Measurements from ENCODE around the gene ROR1. TPM values are rescaled to one million over a fixed set of nuclear protein-coding genes. Genes with fewer than 3 reads are reported as not detected.

Gene ROR1
- total and polyA plus RNA-seq, 2 of the 4 experiments (the other 2 are of a cell fraction): 4.4 to 10.0 TPM

DNA sequence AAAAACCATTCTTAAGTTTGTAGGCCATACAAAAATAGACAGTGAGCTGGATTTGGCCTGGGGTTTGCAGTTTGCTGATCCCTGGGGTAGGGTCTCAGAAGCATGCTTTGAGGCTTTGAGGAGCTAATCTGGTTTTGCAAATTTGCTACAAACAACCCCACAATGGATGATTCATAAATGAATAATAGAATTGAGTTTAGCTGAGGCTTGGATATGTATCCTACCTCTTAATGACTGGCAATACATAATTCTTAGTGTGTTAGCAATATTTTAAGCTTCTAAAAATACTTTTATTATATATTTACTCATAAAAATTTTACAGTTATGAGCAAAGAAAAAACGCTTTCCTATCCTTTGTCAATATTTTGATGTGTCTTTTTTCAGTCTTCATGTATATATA lies 50.6 kb downstream of the ROR1 start:
- Histone ChIP-seq H4K91ac (ENCODE audit: insufficient read depth, low read depth, low read length) (no peak overlapping the region), H4K8ac (ENCODE audit: low read depth in 2 of 2, low read length in 2 of 2) (no peak overlapping the region), H4K20me1 (ENCODE audit: insufficient read depth, low read length) (0 out of 2 replicates have a peak, but pooled peaks cover 4% of the 10 kb centered on the region), H3K14ac (replicated peaks; ENCODE audit: low read depth, low read length) (no peak overlapping the region), H3K27me3 (ENCODE audit: control insufficient read depth, insufficient read depth, low read length) (no peaks in the 10 kb centered on the region), H3K56ac (ENCODE audit: extremely low read depth, insufficient read depth, low read length) (no peak overlapping the region), H2BK15ac (ENCODE audit: low read depth, low read length) (no peak overlapping the region), H3K23ac (ENCODE audit: low read depth, low read length) (no peak overlapping the region), H3K4me1 (ENCODE audit: control insufficient read depth, insufficient read depth, low read length) (peaks cover 17% of the 10 kb centered on the region; the same call in 1 of the 2 replicates), H3K4me3 (ENCODE audit: insufficient read depth, low read depth, low read length) (no peak overlapping the region), H2AK5ac (ENCODE audit: low read depth, low read length) (no peak overlapping the region), H3K79me1 (ENCODE audit: low read depth in 1 of 2, low read length in 2 of 2) (peaks cover 11 to 13% of the 10 kb centered on the region in 2 experiments; a peak in 3 of 4 replicates), H2BK120ac (ENCODE audit: low read depth, low read length) (no peak overlapping the region), H3K36me3 (ENCODE audit: control insufficient read depth, insufficient read depth, low read length) (no peaks in the 10 kb centered on the region), H3K9ac (ENCODE audit: low read depth, low read length) (no peak overlapping the region), H3K18ac (ENCODE audit: low read depth, low read length) (no peak overlapping the region), H2BK20ac (ENCODE audit: low read depth, low read length) (no peak overlapping the region), H2AK9ac (replicated peaks; ENCODE audit: low read depth, low read length, poor library complexity) (no peak overlapping the region), H3K4ac (ENCODE audit: low read depth, low read length) (no peak overlapping the region), H3K4me2 (ENCODE audit: low read depth, low read length) (no peak overlapping the region), H3K9me1 (ENCODE audit: insufficient read depth, low read length) (peaks cover 3% of the 10 kb centered on the region; the same call in 1 of the 2 replicates), H4K5ac (ENCODE audit: low read depth, low read length) (no peak overlapping the region), H2AFZ (replicated peaks; ENCODE audit: low read length, poor library complexity) (no peak overlapping the region), H3K9me3 (ENCODE audit: control insufficient read depth, insufficient read depth, low read length) (no peaks in the 10 kb centered on the region), H3K27ac (ENCODE audit: insufficient read depth, low read length) (no peak overlapping the region), H2BK5ac (ENCODE audit: low read depth, low read length, poor library complexity, severe bottlenecking) (no peak overlapping the region)
- in situ Hi-C loops (cut with MboI; ENCODE audit: low sequenced_read_pairs) (loop anchor here (10.0 kb wide), 1 partner anchor 60 kb away; no protein-coding TSS in a partner anchor), intact Hi-C loops (cut with micrococcal nuclease) (loop anchor here (5.0 kb wide), 1 partner anchor 88 kb away; no protein-coding TSS in a partner anchor), dilution Hi-C loops (cut with HindIII; ENCODE audit: low sequenced_read_pairs, unreplicated experiment) (no loop called here)
- WGBS, 2 experiments (ENCODE audit: extremely low coverage in 2 of 2, insufficient read length in 1 of 2): no CpG with 5 or more reads among the region's 1 CpG
- ATAC-seq (ENCODE audit: low read depth) (no peak), DNase-seq (peak; percentile 28)
- TF ChIP-seq NFE2L2 (IDR thresholded peaks at IDR 0.05; ENCODE audit: low read depth, low read length) (no peak), CHD1 (IDR thresholded peaks at IDR 0.05; ENCODE audit: low read depth, low read length) (no peak), MXI1 (IDR thresholded peaks at IDR 0.05; ENCODE audit: borderline replicate concordance, low read depth, low read length) (no peak), MAFK (IDR thresholded peaks at IDR 0.05; ENCODE audit: low read depth, low read length) (no peak), RFX5 (IDR thresholded peaks at IDR 0.05; ENCODE audit: low read depth, low read length) (no peak), CEBPB (IDR thresholded peaks at IDR 0.05; ENCODE audit: low read depth, low read length) (no peak), RAD21 (IDR thresholded peaks at IDR 0.05; ENCODE audit: low read length) (no peak), SMC3 (IDR thresholded peaks at IDR 0.05; ENCODE audit: low read depth, low read length) (no peak), POLR2A (IDR thresholded peaks at IDR 0.05; ENCODE audit: low read depth, low read length) (no peak), FOS (IDR thresholded peaks at IDR 0.05; ENCODE audit: low read depth, low read length) (no peak), BHLHE40 (IDR thresholded peaks at IDR 0.05; ENCODE audit: low read depth, low read length) (no peak), RCOR1 (IDR thresholded peaks at IDR 0.05; ENCODE audit: insufficient replicate concordance, low read length) (no peak), MAZ (IDR thresholded peaks at IDR 0.05; ENCODE audit: borderline replicate concordance, low read depth, low read length) (no peak)
- TF ChIP-seq, protein P1, sequence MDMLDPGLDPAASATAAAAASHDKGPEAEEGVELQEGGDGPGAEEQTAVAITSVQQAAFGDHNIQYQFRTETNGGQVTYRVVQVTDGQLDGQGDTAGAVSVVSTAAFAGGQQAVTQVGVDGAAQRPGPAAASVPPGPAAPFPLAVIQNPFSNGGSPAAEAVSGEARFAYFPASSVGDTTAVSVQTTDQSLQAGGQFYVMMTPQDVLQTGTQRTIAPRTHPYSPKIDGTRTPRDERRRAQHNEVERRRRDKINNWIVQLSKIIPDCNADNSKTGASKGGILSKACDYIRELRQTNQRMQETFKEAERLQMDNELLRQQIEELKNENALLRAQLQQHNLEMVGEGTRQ (IDR thresholded peaks at IDR 0.05; ENCODE audit: low read depth, low read length): no peak
- TF ChIP-seq, protein P2, sequence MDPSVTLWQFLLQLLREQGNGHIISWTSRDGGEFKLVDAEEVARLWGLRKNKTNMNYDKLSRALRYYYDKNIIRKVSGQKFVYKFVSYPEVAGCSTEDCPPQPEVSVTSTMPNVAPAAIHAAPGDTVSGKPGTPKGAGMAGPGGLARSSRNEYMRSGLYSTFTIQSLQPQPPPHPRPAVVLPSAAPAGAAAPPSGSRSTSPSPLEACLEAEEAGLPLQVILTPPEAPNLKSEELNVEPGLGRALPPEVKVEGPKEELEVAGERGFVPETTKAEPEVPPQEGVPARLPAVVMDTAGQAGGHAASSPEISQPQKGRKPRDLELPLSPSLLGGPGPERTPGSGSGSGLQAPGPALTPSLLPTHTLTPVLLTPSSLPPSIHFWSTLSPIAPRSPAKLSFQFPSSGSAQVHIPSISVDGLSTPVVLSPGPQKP (IDR thresholded peaks at IDR 0.05; ENCODE audit: borderline replicate concordance, low read depth, low read length): no peak
- TF ChIP-seq, protein P3, sequence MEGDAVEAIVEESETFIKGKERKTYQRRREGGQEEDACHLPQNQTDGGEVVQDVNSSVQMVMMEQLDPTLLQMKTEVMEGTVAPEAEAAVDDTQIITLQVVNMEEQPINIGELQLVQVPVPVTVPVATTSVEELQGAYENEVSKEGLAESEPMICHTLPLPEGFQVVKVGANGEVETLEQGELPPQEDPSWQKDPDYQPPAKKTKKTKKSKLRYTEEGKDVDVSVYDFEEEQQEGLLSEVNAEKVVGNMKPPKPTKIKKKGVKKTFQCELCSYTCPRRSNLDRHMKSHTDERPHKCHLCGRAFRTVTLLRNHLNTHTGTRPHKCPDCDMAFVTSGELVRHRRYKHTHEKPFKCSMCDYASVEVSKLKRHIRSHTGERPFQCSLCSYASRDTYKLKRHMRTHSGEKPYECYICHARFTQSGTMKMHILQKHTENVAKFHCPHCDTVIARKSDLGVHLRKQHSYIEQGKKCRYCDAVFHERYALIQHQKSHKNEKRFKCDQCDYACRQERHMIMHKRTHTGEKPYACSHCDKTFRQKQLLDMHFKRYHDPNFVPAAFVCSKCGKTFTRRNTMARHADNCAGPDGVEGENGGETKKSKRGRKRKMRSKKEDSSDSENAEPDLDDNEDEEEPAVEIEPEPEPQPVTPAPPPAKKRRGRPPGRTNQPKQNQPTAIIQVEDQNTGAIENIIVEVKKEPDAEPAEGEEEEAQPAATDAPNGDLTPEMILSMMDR (conservative IDR thresholded peaks at IDR 0.05; ENCODE audit: low read depth, low read length): no peak
- ChIA-PET CTCF (no interaction called here), POLR2A (ENCODE audit: unreplicated experiment) (interaction anchor here (0.6 kb wide), 2 partner anchors 106 to 1056 kb away, joined by 3 read pairs; no protein-coding TSS in a partner anchor)
- BruUV-seq (replicated peaks): no TSS peak
